ENCODE data around the gene ADAMTS17.

DNA sequence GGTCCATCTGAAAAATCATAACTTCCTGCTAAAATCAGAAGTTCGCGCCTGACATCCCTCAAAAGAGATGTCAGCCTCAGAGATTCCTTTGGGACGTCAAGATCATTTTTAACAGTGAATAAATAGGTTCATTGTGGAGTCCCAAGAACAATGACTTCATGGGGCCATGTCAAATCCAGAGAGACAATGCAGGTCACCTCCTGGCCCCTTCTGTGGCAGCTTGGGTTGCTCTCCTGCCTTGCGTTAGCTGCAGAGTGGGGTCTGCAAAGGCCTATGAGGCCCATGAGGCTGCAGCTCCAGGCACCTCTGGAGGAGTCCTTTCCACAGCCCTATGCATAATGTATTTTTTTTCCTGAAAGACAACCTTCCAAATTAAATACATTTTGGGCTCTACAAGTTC is 282.3 kb downstream of the ADAMTS17 start:
- TF ChIP-seq, protein P1, sequence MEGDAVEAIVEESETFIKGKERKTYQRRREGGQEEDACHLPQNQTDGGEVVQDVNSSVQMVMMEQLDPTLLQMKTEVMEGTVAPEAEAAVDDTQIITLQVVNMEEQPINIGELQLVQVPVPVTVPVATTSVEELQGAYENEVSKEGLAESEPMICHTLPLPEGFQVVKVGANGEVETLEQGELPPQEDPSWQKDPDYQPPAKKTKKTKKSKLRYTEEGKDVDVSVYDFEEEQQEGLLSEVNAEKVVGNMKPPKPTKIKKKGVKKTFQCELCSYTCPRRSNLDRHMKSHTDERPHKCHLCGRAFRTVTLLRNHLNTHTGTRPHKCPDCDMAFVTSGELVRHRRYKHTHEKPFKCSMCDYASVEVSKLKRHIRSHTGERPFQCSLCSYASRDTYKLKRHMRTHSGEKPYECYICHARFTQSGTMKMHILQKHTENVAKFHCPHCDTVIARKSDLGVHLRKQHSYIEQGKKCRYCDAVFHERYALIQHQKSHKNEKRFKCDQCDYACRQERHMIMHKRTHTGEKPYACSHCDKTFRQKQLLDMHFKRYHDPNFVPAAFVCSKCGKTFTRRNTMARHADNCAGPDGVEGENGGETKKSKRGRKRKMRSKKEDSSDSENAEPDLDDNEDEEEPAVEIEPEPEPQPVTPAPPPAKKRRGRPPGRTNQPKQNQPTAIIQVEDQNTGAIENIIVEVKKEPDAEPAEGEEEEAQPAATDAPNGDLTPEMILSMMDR (IDR thresholded peaks at IDR 0.05) = no peak
- no peak for TF ChIP-seq POLR2A (IDR thresholded peaks at IDR 0.05)

Measured in right lobe of liver (tissue), 4 donors.